Stimulated activated CD4-positive, alpha-beta T cell treated with anti-CD3 and anti-CD28 coated beads, Interleukin-15, amount 100 ng/mL, for 24 hours (primary cell): ENCODE data around the gene SWSAP1.

Source experiments
- DNase-seq: peaks from one replicate; pipeline ENCODE4 v3.0.0-alpha.2; 2020

Gene SWSAP1

DNA sequence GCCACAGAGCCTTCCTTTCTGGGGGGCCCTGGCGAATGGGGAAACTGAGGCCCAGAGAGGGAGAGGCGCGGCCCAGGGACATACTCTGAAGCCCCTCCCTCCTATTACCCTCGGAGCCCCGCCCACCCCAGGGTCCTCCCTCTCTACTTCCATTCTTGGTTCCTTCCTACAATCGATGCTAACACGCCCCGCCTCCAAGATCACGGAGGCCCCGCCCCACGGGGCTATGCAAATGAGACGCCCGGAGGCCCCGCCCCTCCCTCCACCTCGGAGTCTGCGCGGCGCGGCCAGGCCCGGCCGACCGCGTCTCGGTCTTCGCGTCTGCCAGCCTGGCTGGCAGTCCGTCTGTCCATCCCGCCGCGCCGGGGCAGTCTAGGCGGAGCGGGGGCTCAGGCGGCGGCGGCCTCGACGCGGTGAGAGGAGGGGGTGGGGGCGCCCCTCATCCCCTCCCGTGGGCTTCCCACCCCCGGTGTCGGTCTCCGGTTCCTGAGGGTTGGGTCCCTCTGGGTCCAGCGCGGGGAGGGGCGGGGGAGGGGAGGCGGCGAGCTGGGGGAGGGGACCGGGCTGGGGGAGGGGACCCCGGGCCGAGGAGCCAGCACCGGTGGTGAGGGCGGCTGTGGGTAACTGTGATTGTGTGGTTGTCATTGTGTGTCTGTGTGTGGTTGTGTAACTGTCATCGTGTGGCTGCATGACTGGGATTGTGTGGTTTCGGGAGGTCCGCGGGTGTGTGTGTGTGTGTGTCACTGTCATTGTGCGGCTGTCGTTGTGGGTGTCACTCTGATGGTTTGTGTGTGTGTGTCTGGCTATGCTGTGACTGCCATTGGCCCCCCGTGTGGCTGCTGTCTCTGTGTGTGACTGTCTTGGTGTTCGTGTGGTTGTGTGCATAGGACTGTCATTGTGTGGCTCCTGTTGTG lies 19.0 kb upstream of the SWSAP1 start, which contains the start of gene PLPPR2:
PLPPR2 (plus strand) TSS at position 273 of the 914 bp plus-strand sequence. CDS start 2,242 bp downstream, outside the sequence.
- DNase-seq = peak; percentile 90

DNA sequence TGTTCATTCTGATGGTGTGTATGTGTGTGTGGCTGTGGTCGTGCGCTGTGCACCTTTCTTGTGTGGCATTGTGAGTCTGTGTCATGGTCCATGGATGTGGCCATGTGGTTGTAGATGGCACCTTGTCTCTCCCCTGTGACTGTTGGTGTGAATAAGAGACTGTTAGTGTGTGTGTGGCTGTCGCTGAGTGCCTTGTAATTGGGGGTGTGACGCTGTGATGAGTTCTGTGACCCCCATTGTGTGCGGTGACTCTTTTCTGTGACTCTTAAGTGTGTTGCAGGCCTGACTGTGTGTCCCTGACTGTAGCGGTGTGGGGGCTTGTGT lies 18.4 kb upstream of the SWSAP1 start:
- no peak for DNase-seq

DNA sequence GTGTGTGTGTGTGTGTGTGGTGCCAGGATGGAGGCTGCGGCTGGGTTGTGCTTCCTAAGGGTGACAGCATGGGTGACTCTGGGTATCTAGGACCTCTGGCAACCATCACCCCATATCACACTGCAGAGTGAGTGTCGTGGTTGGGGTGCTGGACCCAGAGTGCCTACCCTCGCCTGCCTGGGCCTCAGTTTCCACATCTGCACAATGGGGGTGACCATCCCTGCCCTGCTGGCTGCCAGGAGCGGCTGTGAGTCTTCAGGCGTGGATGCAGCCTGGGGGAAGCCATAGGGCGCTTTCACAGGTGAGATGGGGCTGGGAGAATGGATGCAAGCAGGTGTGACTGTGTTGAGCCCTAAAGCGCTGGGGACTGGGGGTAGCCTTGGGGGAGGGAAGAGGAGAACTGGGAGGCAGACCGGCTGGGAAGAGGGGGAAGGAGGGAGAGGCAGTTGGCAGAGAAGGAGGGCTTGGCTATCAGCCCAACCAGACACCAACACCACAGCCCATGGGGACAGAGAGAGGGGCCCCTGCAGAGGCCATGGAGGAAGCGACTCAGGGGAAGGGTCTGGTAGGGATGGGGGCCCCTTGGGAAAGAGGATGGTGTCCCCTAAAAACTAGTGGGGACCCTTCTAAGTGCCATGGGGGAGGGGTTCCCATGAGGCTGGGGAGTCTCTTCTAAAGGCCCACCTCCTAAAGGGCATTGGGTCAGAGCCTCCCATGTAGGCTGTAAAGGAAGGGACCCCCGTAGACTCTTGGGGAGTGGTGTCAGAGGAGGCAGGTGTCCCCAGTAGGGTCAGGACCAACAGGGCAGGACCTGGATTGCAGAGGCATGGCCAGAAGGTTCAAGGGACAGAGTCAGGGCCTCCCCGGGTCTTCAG lies 17.6 kb upstream of the SWSAP1 start:
- DNase-seq = no peak

DNA sequence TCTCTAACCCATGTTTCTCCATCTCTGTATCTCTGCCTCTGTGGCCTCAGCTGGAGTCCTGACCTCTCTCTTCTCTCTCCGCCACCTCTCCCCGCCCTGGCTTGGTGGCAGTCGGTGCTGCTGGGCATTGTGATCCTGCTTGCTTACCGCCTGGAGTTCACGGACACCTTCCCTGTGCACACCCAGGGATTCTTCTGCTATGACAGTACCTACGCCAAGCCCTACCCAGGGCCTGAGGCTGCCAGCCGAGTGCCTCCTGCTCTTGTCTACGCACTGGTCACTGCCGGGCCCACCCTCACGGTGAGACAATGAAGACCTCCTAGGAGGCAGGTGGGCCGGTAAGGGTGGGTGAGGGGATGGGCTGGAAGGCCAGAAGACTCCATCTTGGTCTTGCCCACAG lies 15.0 kb upstream of the SWSAP1 start:
- DNase-seq = no peak

DNA sequence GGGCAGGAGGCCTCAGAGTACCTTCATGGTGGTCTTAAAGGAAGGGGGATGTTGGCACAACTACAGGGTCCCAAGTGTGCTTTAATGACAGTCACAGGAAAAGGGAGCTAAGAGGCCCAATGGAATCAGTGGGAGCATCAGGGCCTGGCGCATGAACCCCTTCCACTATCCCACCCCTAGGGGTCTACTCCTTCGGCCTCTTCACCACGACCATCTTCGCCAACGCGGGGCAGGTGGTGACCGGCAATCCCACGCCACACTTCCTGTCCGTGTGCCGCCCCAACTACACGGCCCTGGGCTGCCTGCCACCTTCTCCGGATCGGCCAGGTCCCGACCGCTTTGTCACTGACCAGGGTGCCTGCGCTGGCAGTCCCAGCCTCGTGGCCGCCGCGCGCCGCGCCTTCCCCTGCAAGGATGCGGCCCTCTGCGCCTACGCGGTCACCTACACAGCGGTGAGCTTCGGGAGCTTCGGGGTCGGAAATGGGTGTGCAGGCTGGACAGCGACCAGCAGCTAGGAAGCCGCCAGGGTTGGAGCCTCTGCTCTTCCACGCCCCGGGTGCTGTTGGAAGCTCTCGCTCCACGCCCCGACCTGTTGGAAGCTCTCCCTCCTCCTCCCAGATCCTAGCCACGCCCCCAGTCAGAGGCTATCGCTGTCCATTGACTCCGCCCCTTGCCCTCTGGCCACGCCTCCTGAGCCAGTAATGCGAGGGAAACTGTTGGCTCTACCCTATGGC lies 13.3 kb upstream of the SWSAP1 start:
- peak; percentile 53 for DNase-seq

DNA sequence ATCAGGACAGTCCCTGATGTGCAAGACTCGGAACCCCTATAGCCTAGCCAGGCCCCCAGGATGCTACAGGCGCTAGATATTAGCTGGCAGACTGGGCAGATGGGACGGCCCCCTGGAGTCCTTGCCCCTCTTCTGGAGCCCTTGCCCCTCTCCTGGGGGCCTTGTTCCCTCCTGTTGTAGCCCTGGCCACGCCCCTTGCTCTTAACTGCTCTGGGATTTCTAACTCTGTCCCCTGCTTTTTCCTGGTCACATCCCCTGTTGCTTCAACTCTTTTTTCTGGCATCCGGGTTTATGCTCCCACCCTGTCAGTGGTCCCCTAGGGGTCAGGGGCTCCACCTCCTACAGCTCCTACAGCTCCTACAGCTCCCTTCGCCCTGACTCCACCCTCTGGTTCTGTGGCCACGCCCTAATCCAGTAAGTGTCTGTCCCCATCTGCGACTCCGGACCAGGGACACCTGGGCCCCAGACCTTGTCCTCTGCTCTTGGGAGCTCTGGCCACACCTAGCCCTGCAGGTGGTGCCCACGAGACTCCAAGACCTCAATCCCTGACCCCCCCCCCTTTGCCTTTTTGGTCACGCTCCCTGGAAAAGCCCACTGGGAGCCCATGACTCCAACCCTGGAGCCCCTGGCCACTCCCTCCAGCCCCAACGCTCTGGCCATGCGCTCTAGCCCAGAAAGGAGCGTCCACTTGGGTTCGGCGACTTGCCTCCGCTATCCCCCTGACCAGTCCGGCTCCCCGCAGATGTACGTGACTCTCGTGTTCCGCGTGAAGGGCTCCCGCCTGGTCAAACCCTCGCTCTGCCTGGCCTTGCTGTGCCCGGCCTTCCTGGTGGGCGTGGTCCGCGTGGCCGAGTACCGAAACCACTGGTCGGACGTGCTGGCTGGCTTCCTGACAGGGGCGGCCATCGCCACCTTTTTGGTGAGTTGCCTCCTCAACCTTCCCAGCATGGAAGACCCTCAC lies 12.4 kb upstream of the SWSAP1 start:
- DNase-seq = no peak

DNA sequence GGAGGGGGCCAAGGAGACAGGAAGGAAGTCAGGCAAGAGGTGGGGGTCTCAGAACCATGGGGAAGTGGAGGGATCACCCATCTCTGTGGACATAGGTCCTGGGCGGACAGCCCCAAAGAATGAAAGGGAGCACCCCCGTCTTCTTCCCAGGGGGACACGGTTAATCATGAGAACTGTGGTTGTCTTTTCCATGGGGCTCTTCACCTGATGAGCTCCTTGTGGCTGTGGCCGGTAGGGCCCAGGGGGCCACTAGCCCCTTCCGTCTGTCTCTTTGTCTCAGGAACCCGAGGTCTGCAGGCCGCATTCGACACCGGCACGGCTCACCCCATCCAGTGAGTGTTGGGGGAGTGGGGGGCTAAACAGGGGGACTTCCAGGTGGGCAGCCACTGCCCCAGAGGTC lies 10.6 kb upstream of the SWSAP1 start:
- DNase-seq = no peak

DNA sequence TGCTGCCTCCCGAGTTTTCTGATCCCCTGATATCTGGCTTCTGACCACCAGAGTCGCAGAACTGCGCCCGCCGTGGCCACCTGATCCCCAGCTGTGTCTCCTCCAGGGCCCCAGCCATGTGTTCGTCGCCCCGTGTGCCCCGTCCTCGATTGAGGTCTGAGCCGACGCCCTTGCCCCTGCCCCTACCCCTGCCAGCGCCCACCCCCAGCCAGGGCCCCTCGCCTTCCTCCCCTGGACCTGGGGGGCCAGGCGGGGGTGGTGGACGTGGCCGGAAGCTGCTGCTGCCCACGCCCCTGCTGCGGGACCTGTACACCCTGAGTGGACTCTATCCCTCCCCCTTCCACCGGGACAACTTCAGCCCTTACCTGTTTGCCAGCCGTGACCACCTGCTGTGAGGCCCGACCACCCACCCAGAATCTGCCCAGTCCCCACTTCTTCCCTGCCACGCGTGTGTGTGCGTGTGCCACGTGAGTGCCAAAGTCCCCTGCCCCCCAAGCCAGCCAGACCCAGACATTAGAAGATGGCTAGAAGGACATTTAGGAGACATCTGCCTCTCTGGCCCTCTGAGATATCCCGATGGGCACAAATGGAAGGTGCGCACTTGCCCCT lies 10.1 kb upstream of the SWSAP1 start:
- DNase-seq = no peak

DNA sequence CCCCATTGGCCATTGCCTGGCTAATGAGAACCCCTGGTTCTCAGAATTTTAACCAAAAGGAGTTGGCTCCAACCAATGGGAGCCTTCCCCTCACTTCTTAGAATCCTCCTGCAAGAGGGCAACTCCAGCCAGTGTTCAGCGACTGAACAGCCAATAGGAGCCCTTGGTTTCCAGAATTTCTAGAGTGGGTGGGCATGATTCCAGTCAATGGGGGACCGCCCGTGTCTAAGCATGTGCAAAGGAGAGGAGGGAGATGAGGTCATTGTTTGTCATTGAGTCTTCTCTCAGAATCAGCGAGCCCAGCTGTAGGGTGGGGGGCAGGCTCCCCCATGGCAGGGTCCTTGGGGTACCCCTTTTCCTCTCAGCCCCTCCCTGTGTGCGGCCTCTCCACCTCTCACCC lies 9.5 kb upstream of the SWSAP1 start:
- no peak for DNase-seq

DNA sequence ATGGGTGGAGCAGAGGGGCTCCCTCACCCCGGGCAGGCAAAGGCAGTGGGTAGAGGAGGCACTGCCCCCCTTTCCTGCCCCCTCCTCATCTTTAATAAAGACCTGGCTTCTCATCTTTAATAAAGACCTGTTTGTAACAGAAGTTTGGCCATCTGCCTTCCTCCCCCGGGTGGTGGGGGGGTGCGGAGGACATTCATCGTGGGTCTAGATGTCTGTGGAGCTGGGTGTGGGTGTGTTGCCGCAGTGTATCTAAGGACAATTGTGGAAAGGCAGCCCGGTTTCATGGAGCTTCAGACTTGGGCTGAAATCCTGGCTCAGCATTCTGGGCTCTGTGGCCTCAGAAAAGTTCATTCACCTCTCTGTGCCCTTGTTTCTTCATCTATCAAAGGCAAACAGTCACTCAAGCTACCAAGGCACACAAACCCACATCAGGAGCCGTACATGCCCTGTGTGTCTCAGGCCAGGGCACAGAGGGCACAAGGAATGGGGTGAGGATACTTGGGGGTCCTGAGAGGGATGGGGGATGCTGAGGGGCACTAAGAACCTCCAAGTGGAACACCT lies 8.8 kb upstream of the SWSAP1 start:
- DNase-seq = no peak

DNA sequence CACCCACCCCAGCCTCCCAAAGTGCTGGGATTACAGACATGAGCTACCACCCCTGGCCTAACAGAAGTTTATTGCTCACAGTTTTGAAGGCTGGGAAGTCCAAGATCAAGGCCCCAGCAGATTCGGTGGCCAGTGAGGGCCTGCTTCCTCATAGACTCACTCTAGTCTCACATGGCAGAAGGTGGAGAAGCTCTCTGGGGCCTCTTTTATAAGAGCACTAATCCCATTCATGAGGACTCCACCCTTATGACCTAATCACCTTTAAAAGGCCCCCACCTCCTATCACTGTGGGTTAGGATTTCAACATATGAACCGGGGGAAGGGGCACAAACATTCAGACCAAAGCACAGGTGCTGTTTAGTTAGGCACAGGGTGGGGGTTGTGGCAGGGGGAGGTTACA lies 6.9 kb upstream of the SWSAP1 start:
- no peak for DNase-seq

DNA sequence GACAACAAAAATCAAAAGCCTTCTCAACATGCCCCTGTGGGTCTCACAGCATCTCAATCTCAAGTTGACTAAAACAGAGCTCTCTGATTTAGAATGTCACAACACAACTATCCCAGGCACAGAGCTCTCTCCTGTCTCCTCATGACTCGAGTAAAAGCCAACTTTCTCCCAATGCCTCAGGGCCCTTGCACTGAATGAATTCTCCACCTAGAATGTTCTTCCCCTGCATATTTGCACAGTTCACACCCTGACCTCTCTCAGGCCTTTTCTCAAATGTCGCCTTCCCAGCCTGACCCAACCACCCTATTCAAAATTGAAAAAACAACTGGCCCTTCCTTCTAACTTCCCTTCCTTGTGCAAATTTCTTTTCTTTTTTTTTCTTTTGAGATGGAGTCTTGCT lies 3.7 kb upstream of the SWSAP1 start:
- no peak for DNase-seq

DNA sequence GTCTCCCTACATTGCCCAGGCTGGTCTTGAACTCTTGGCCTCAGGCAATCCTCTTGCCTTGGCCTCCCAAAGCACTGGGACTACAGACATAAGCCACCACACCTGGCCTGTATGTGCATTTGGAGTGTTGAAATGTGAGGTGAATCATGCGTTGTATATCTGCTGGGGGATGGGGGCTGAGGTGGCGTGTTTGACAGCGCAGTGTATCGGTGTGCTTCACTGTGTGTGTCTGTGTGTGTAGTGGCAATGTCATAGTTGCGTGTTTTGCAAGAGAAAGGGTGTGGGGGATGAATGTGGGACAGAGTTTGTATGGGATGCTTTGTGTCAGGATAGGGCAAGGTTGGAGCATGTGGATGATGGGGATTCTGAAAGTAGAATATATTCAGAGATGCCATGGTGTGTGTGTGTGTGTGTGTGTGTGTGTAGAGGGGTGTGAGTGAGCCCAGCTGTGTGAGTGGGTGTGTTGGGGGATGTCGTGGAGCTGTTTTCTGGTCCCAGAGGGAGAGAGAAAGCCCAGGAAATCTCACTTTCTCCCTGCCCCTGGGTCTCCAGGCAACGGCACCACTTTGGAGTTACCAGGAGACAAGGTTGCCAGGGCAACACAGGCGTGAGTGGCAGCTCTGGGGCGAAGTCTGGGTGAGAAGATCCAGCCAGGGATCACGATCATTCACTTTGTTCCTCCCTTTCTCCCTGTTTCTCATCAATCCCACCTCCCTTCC lies 1.1 kb upstream of the SWSAP1 start:
- DNase-seq = no peak

DNA sequence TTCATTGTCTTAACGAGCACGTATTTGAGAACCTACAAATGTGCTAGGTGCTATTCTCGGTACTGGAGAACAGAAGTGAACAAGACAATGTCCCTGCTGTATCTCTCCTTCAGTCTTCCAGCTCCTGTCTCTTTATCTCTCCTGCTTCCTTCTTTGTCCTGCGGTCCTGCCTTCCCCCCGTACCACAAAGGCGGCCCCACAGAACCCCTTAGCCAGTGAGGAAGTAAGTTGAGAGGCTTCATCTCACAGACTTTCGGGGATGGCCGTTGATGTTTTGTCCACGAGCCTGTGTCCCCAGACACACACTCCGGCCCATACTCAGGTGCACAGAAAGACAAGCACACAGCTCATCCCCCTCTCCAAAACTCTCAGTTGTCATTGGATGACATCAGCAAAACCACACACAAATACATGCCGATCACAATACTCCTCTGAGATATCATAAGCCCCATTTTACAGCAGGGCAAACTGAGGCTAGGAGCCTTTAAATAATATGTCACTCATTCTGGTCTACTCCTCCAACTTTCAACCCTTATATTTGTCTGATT lies 507 bp upstream of the SWSAP1 start:
- no peak for DNase-seq

DNA sequence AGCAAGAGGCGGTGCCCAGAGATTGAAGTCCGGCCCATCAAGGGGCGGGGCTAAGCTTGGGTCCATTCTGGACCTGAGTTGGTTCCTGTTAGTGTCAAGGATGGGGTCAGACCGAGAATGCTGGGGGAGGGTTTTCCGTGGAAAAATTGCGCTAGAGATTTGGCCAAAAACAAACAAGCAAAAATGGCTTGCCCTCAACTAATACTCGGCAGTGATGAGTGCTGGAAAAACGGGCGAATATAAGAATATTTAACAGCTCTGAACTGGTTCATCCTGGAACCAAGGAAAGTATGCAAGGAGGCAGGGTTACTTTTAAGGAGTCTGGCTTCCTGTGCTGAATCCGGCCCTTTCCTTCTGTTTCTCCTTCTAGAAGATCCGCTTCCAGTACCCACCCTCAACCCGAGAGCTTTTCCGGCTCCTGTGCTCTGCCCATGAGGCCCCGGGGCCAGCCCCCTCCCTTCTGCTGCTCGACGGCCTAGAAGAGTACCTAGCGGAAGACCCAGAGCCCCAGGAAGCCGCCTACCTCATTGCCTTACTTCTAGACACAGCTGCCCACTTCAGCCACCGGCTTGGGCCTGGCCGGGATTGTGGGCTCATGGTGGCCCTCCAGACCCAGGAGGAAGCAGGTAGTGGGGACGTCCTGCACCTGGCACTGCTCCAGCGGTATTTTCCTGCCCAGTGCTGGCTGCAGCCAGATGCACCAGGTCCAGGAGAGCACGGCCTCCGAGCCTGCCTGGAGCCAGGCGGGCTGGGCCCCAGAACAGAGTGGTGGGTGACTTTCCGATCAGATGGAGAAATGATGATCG lies 880 bp downstream of the SWSAP1 start:
- peak; percentile 80 for DNase-seq

DNA sequence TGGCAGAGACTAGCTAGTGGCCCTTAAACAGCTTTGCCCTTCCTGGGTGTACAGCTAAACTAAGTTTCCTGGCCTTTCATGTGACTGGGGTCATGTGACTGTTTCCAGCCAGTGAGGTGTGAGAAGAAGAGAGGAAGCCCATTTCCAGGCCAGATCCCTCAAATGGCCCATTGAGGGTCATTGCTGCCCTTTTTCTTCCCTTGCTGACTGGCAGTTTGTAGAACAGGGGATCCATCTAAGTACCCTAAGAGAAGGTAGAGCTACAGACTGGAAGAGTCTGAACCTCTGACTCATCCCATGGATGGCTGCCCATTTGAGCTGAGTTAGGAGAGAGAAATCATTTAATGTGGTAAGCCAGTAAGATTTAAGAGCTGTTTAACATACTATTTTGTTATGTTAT lies 2.8 kb downstream of the SWSAP1 start:
- DNase-seq = peak; percentile 28

DNA sequence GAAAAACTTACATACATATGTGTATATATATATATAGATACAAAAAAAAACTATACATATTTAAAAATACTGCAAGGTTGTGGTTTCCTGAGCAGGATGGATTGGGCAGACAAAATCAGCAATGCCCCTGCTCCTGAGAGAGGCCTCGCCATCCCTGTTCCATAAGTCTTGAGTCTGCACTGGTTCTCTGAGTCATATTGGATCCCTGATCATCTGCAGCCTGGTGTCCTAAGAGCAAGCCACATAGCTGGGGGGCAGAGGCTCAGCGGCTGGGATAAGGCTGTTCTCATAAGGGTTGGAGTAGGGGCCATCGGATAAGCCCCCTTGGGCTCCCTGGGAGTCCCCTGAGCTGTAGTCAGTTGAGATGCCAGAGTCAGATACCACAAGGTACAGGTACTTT lies 3.3 kb downstream of the SWSAP1 start:
- no peak for DNase-seq

DNA sequence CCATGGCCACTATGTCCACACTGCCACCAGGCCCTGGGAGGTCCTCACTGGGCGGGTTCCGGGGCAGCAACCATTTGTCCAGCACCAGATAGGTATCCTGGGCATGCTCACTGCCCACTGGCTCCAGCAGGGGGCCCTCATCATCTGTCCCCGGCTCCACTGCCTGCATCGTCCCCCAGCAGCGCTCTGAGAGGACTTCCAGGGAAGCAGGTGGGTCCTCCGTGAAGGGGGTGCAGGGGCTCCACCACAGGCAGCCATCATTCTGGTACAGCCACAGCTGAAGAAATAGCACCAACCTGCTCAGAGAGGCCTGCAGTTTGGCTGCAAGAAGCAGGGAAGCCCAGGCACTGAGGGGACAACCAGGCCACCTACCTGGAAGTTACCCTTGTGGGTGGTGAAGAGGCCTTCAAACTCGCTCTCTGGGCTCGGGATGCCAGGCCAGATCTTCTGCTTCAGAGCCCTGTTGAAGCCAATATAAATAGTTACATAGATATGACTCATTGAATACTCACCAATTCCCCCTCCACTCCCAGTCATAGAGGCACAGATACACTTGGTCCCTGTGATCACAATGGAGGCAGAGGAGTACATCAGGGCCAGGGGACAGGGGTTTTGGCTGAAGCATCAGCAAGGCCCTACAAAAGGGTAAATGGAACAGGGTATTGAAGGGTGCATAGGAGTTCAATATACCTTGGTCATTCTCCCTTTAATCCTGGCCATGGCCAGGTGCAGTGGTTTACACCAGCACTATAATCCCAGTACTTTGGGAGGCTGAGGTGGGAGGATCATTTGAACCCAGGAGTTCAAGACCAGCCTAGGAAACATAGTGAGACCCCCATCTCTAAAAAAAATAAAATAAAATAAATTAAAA lies 4.1 kb downstream of the SWSAP1 start:
- peak; percentile 30 for DNase-seq
